Astrocyte (in vitro differentiated cells and primary cell): ENCODE measurements around the gene TMEM114.

Experiments
- EZH2 ChIP-seq: IDR thresholded peaks from 2 replicates; pipeline ENCODE4 v1.6.1; 2012; ENCODE audit warnings: mild to moderate bottlenecking, low read length, inconsistent platforms; ENCODE audit not compliant: insufficient read depth
- TF ChIP-seq, protein P1 (sequence below): IDR thresholded peaks from 2 replicates; pipeline ENCODE4 v1.5.1; 2011; ENCODE audit warnings: low read depth, mild to moderate bottlenecking, inconsistent platforms, low read length, moderate library complexity; ENCODE audit not compliant: insufficient read depth

- TF ChIP-seq, protein P1, sequence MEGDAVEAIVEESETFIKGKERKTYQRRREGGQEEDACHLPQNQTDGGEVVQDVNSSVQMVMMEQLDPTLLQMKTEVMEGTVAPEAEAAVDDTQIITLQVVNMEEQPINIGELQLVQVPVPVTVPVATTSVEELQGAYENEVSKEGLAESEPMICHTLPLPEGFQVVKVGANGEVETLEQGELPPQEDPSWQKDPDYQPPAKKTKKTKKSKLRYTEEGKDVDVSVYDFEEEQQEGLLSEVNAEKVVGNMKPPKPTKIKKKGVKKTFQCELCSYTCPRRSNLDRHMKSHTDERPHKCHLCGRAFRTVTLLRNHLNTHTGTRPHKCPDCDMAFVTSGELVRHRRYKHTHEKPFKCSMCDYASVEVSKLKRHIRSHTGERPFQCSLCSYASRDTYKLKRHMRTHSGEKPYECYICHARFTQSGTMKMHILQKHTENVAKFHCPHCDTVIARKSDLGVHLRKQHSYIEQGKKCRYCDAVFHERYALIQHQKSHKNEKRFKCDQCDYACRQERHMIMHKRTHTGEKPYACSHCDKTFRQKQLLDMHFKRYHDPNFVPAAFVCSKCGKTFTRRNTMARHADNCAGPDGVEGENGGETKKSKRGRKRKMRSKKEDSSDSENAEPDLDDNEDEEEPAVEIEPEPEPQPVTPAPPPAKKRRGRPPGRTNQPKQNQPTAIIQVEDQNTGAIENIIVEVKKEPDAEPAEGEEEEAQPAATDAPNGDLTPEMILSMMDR: no peak
- TF ChIP-seq EZH2: no peak
Observed at GRCh38 chr16:8595783-8596182, 5.5 kb upstream of the TMEM114 start.
